Measurements from ENCODE around the gene PCNT. TPM values are rescaled to one million over a fixed set of nuclear protein-coding genes. Genes with fewer than 3 reads are reported as not detected.

PCNT gene
- total and polyA plus RNA-seq, 9 of the 15 experiments (the other 6 are each of a cell fraction or from before 2014, with no cell fraction given), result 9.1 to 53.5 (median 31.3) TPM

- TF ChIP-seq, protein P1, sequence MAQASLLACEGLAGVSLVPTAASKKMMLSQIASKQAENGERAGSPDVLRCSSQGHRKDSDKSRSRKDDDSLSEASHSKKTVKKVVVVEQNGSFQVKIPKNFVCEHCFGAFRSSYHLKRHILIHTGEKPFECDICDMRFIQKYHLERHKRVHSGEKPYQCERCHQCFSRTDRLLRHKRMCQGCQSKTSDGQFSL (CRISPR knock-in tag; IDR thresholded peaks at IDR 0.05), result no peak
- TF ChIP-seq, protein P1 (tag; IDR thresholded peaks at IDR 0.05), result no peak
- TF ChIP-seq, protein P2, sequence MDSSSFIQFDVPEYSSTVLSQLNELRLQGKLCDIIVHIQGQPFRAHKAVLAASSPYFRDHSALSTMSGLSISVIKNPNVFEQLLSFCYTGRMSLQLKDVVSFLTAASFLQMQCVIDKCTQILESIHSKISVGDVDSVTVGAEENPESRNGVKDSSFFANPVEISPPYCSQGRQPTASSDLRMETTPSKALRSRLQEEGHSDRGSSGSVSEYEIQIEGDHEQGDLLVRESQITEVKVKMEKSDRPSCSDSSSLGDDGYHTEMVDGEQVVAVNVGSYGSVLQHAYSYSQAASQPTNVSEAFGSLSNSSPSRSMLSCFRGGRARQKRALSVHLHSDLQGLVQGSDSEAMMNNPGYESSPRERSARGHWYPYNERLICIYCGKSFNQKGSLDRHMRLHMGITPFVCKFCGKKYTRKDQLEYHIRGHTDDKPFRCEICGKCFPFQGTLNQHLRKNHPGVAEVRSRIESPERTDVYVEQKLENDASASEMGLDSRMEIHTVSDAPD (CRISPR knock-in tag; IDR thresholded peaks at IDR 0.05), result no peak
- TF ChIP-seq HNRNPUL1 (IDR thresholded peaks at IDR 0.05; ENCODE audit: low read length) (no peak), SREBF1 (IDR thresholded peaks at IDR 0.05; ENCODE audit: borderline replicate concordance, low read depth, low read length) (no peak), CEBPG (CRISPR knock-in tag; IDR thresholded peaks at IDR 0.05) (no peak), CEBPG (tag; conservative IDR thresholded peaks at IDR 0.05 in 1 of 2, IDR thresholded peaks at IDR 0.05 in 1 of 2) (no peak), HCFC1 (IDR thresholded peaks at IDR 0.05; ENCODE audit: low read depth, low read length) (0 out of 2 replicates have a peak, but pooled peaks have one; percentile 19), CTCFL (IDR thresholded peaks at IDR 0.05; ENCODE audit: borderline replicate concordance, insufficient read depth, low read depth, low read length, poor library complexity, severe bottlenecking) (no peak), ZNF644 (tag; IDR thresholded peaks at IDR 0.05; ENCODE audit: low read depth) (peak; percentile 96), ZBED1 (IDR thresholded peaks at IDR 0.05) (no peak), GATAD2B (IDR thresholded peaks at IDR 0.05; ENCODE audit: borderline replicate concordance) (no peak)
- TF ChIP-seq, protein P3, sequence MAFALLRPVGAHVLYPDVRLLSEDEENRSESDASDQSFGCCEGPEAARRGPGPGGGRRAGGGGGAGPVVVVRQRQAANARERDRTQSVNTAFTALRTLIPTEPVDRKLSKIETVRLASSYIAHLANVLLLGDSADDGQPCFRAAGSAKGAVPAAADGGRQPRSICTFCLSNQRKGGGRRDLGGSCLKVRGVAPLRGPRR (CRISPR knock-in tag; IDR thresholded peaks at IDR 0.05), result peak; percentile 70; the same call in 1 of the 2 replicates
- TF ChIP-seq, protein P4, sequence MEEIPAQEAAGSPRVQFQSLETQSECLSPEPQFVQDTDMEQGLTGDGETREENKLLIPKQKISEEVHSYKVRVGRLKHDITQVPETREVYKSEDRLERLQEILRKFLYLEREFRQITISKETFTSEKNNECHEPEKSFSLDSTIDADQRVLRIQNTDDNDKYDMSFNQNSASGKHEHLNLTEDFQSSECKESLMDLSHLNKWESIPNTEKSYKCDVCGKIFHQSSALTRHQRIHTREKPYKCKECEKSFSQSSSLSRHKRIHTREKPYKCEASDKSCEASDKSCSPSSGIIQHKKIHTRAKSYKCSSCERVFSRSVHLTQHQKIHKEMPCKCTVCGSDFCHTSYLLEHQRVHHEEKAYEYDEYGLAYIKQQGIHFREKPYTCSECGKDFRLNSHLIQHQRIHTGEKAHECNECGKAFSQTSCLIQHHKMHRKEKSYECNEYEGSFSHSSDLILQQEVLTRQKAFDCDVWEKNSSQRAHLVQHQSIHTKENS (CRISPR knock-in tag; IDR thresholded peaks at IDR 0.05), result no peak
- TF ChIP-seq, protein P5, sequence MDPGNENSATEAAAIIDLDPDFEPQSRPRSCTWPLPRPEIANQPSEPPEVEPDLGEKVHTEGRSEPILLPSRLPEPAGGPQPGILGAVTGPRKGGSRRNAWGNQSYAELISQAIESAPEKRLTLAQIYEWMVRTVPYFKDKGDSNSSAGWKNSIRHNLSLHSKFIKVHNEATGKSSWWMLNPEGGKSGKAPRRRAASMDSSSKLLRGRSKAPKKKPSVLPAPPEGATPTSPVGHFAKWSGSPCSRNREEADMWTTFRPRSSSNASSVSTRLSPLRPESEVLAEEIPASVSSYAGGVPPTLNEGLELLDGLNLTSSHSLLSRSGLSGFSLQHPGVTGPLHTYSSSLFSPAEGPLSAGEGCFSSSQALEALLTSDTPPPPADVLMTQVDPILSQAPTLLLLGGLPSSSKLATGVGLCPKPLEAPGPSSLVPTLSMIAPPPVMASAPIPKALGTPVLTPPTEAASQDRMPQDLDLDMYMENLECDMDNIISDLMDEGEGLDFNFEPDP (CRISPR knock-in tag; IDR thresholded peaks at IDR 0.05), result no peak
- TF ChIP-seq, protein P6, sequence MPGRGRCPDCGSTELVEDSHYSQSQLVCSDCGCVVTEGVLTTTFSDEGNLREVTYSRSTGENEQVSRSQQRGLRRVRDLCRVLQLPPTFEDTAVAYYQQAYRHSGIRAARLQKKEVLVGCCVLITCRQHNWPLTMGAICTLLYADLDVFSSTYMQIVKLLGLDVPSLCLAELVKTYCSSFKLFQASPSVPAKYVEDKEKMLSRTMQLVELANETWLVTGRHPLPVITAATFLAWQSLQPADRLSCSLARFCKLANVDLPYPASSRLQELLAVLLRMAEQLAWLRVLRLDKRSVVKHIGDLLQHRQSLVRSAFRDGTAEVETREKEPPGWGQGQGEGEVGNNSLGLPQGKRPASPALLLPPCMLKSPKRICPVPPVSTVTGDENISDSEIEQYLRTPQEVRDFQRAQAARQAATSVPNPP (IDR thresholded peaks at IDR 0.05; ENCODE audit: borderline replicate concordance, insufficient read depth, insufficient read length), result no peak
- TF ChIP-seq, protein P7, sequence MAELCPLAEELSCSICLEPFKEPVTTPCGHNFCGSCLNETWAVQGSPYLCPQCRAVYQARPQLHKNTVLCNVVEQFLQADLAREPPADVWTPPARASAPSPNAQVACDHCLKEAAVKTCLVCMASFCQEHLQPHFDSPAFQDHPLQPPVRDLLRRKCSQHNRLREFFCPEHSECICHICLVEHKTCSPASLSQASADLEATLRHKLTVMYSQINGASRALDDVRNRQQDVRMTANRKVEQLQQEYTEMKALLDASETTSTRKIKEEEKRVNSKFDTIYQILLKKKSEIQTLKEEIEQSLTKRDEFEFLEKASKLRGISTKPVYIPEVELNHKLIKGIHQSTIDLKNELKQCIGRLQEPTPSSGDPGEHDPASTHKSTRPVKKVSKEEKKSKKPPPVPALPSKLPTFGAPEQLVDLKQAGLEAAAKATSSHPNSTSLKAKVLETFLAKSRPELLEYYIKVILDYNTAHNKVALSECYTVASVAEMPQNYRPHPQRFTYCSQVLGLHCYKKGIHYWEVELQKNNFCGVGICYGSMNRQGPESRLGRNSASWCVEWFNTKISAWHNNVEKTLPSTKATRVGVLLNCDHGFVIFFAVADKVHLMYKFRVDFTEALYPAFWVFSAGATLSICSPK (IDR thresholded peaks at IDR 0.05; ENCODE audit: borderline replicate concordance), result no peak
Observed at GRCh38 chr21:46320331-46320801, 3.6 kb upstream of the PCNT start (continued).
